Measurements from ENCODE around the gene LBHD2. TPM values are rescaled to one million over a fixed set of nuclear protein-coding genes. Genes with fewer than 3 reads are reported as not detected.

LBHD2 gene
- total RNA-seq, 2 donors from 2014 or later, result not detected

DNA sequence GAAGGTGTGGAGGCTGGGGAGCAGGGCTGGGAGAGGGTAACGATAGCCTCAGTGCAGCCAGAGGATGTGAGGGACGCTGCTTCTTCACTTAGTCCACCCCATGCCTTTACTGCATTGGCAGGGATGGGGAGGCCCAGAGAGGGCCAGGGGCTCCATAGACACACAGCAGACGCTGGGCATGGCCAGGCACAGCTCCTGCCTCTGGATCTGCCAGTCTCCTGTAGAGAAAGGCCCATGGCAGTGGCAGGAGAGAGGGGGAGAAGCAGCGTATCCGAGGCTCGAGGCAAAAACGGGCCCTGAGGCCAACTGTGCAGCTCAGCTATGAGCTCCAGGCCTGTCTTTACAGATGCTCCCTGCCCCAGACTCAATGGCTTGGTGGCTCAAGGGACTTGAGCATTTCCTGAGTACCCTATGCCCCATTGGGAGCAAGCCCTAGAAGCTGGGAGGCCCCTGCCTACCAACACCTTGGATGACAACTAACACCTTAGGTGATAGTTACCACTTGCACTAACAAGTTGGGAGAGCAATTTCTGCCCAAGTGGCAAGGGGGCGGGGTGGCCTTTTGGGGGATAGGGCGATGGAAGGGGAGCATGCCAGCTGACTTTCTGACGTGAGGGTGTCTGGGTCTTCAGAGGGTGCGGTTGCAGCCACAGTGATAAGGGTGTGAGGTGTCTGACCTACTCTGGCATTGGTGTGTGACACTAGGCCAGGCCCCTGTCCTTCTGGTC lies 5.0 kb upstream of the LBHD2 start:
- no peak for DNase-seq
- no peak overlapping the region for H3K27ac ChIP-seq (ENCODE audit: low read depth, low read length)
- no peak for TF ChIP-seq CTCF (conservative IDR thresholded peaks at IDR 0.05)
- Mint-ChIP-seq H3K9me3 (no peaks in the 10 kb centered on the region), H3K27ac (no peak overlapping the region), H3K4me3 (no peak overlapping the region), H3K4me1 (no peaks in the 10 kb centered on the region), H3K36me3 (ENCODE audit: low read depth) (no peaks in the 10 kb centered on the region), H3K27me3 (ENCODE audit: insufficient read depth) (peaks cover 6% of the 10 kb centered on the region)
- H3K9ac ChIP-seq (ENCODE audit: extremely low read depth, low read length, poor library complexity, severe bottlenecking), result no peak overlapping the region
- WGBS, 2 experiments (ENCODE audit: insufficient coverage in 1 of 2, insufficient read length in 1 of 2), result 83 to 87% methylated on average over 10 to 11 of the region's 11 CpGs
- H3K9me3 ChIP-seq (ENCODE audit: control insufficient read depth, low read length), result no peaks in the 10 kb centered on the region
- no peaks in the 10 kb centered on the region for H3K4me1 ChIP-seq (ENCODE audit: control insufficient read depth, insufficient read depth, low read length)
- peaks cover 46% of the 10 kb centered on the region for H3K27me3 ChIP-seq (ENCODE audit: control insufficient read depth, insufficient read depth, low read length, poor library complexity, severe bottlenecking)
- H3K4me3 ChIP-seq (ENCODE audit: low read length), result no peak overlapping the region
- no peaks in the 10 kb centered on the region for H3K36me3 ChIP-seq (ENCODE audit: control insufficient read depth, insufficient read depth, low read length)

GRCh38 chr14:103081951-103082350 lies 2.1 kb upstream of the LBHD2 start:
- no peak overlapping the region for H3K9ac ChIP-seq (ENCODE audit: extremely low read depth, low read length, poor library complexity, severe bottlenecking)
- H3K4me3 ChIP-seq (ENCODE audit: low read length), result no peak overlapping the region
- H3K27ac Mint-ChIP-seq, result no peak overlapping the region
- H3K27me3 Mint-ChIP-seq (ENCODE audit: insufficient read depth), result peaks cover 5% of the 10 kb centered on the region
- H3K27me3 ChIP-seq (ENCODE audit: control insufficient read depth, insufficient read depth, low read length, poor library complexity, severe bottlenecking), result peaks cover 62% of the 10 kb centered on the region
- no peaks in the 10 kb centered on the region for H3K36me3 Mint-ChIP-seq (ENCODE audit: low read depth)
- H3K27ac ChIP-seq (ENCODE audit: low read depth, low read length), result no peak overlapping the region
- no peaks in the 10 kb centered on the region for H3K9me3 Mint-ChIP-seq
- WGBS, 2 experiments (ENCODE audit: insufficient coverage in 1 of 2, insufficient read length in 1 of 2), result 88 to 95% methylated on average over 1 to 2 of the region's 2 CpGs
- no peaks in the 10 kb centered on the region for H3K9me3 ChIP-seq (ENCODE audit: control insufficient read depth, low read length)
- H3K4me3 Mint-ChIP-seq, result no peak overlapping the region
- no peak for DNase-seq
- TF ChIP-seq CTCF (conservative IDR thresholded peaks at IDR 0.05), result no peak
- H3K36me3 ChIP-seq (ENCODE audit: control insufficient read depth, insufficient read depth, low read length), result no peaks in the 10 kb centered on the region
- H3K4me1 ChIP-seq (ENCODE audit: control insufficient read depth, insufficient read depth, low read length), result no peaks in the 10 kb centered on the region
- no peaks in the 10 kb centered on the region for H3K4me1 Mint-ChIP-seq

- Mint-ChIP-seq H3K4me1 (no peaks in the 10 kb centered on the region), H3K9me3 (no peaks in the 10 kb centered on the region), H3K4me3 (no peak overlapping the region), H3K36me3 (ENCODE audit: low read depth) (no peaks in the 10 kb centered on the region), H3K27ac (no peak overlapping the region), H3K27me3 (ENCODE audit: insufficient read depth) (peaks cover 6% of the 10 kb centered on the region)
- no peaks in the 10 kb centered on the region for H3K9me3 ChIP-seq (ENCODE audit: control insufficient read depth, low read length)
- WGBS, 2 experiments (ENCODE audit: insufficient coverage in 1 of 2, insufficient read length in 1 of 2), result 84 to 93% methylated on average over 9 to 24 of the region's 24 CpGs
- H3K27ac ChIP-seq (ENCODE audit: low read depth, low read length), result no peak overlapping the region
- no peak overlapping the region for H3K4me3 ChIP-seq (ENCODE audit: low read length)
- no peak overlapping the region for H3K9ac ChIP-seq (ENCODE audit: extremely low read depth, low read length, poor library complexity, severe bottlenecking)
- TF ChIP-seq CTCF (conservative IDR thresholded peaks at IDR 0.05), result peak; percentile 74
- no peaks in the 10 kb centered on the region for H3K4me1 ChIP-seq (ENCODE audit: control insufficient read depth, insufficient read depth, low read length)
- H3K27me3 ChIP-seq (ENCODE audit: control insufficient read depth, insufficient read depth, low read length, poor library complexity, severe bottlenecking), result peaks cover 52% of the 10 kb centered on the region
- peak; percentile 83 for DNase-seq
- no peaks in the 10 kb centered on the region for H3K36me3 ChIP-seq (ENCODE audit: control insufficient read depth, insufficient read depth, low read length)
These were observed 1.4 kb downstream of the LBHD2 start for GRCh38 chr14:103085106-103086091.

Measured in endodermal cell (in vitro differentiated cells).